ENCODE measurements around the gene PACS2. TPM values are rescaled to one million over a fixed set of nuclear protein-coding genes. Genes with fewer than 3 reads are reported as not detected.

The PACS2 gene
- total RNA-seq, 1 experiment from 2014 or later = 57.7 TPM

GRCh38 chr14:105420974-105421674 lies 106.6 kb downstream of the PACS2 start:
- Mint-ChIP-seq H3K36me3 (ENCODE audit: insufficient read depth, unreplicated experiment) (peaks cover 5% of the 10 kb centered on the region), H3K27ac (ENCODE audit: low read depth, unreplicated experiment) (peak overlapping the region; percentile 93), H3K27me3 (ENCODE audit: insufficient read depth, unreplicated experiment) (no peaks in the 10 kb centered on the region), H3K4me3 (ENCODE audit: unreplicated experiment) (peak overlapping the region; percentile 83), H3K9me3 (ENCODE audit: unreplicated experiment) (no peaks in the 10 kb centered on the region), H3K4me1 (ENCODE audit: insufficient read depth, unreplicated experiment) (peaks cover 11% of the 10 kb centered on the region)
- TF ChIP-seq CTCF (IDR thresholded peaks at IDR 0.05; ENCODE audit: unreplicated experiment) = no peak
- intact Hi-C loops (cut with micrococcal nuclease) = no loop called here
- ChIA-PET CTCF (interaction anchor here (0.6 to 1.4 kb wide), 3 partner anchors 8 to 69 kb away, joined by 3 to 4 read pairs (median 3); no protein-coding TSS in a partner anchor), POLR2A (interaction anchor here (1.0 to 1.4 kb wide), 3 partner anchors 9 to 18 kb away, joined by 3 to 5 read pairs (median 3); no protein-coding TSS in a partner anchor)
- no peak for DNase-seq (ENCODE audit: unreplicated experiment)
- TSS peak; percentile 16 for BruUV-seq (replicated peaks)

DNA sequence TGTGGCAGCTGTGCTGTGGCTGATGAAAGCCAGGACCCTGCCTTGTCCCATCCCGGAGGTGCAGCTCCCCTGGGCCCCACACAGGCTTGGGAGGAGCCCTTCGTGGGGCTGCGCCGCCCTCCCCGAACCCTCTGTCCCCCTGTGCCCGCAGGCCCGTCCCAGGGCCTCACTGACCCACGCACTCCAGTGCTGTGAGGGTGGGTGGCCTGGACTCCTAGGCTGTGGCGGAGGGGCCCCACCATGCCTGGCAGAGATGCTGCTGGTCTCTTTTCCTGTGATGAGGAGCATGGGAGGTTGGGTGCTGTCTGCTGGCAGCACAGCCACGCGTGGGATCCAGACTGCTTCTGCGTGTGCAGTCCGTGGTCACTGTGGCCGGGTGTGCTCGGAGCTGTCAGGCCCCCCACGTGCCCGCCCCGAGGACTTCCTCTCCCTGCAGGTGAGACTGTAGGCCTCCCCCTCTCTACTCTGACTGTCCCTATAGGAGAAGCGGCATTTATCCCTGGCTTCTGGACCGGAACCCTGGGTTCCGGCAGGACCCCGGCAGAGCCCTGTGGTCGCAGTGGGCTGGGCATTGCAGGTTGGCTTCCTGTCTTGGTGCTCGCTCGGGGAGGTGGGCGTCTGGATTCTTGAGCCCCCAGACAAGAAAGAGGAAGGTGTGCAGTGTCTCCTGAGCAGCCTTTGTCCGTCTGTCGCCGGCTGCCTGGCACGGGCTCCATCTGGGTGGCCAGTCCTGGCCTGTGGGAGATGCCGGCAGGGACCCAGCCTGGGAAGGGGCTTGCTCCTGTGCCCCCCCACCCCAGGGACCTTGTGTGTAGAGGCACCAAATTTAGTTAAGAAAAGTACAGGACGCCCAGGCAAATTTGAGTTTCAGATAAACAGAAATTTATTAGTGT lies 107.4 kb downstream of the PACS2 start:
- intact Hi-C loops (cut with micrococcal nuclease) = no loop called here
- POLR2A ChIA-PET = interaction anchor here (1.0 to 1.4 kb wide), 2 partner anchors 8 to 13 kb away, joined by 3 to 5 read pairs; no protein-coding TSS in a partner anchor
- BruUV-seq (replicated peaks) = no TSS peak

DNA sequence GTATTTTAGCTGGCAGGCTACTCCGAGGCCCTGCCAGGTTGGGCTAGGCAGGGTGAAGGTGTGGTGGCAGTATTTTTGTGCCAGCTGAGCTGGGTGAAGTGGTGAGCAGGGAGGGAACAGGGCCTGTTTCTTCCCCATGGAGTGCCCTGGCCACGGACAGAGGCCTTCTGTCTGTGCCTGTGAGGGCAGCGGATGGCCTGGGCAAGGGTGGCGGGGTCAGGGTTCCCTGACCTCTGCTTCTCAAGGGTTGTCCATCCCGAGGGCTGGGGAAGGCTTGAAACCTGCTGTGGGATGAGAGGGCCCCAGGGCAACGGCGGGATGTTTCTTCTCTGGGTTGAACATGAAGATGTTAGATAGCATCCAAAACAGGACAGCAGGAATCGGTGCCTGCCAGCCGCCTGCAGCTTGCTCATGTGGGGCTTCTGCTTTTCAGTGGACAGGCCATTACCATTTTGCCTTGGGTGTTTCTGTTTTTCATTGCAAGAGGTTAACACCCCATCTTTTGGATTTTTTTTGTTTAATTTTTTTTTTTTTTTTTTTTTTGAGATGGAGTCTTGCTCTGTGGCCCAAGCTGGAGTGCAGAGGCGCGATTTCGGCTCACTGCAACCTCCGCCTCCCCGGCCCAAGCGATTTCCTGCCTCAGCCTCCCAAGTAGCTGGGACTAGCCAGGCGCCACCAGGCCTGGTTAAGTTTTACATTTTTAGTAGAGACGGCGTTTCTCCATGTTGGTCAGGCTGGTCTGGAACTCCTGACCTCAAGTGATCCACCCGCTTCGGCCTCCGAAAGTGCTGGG lies 108.3 kb downstream of the PACS2 start:
- ChIA-PET POLR2A (no interaction called here), CTCF (interaction anchor here (1.4 kb wide), 1 partner anchor 8 kb away, joined by 3 read pairs; no protein-coding TSS in a partner anchor)
- H3K36me3 Mint-ChIP-seq (ENCODE audit: insufficient read depth, unreplicated experiment) = peaks cover 17% of the 10 kb centered on the region
- intact Hi-C loops (cut with micrococcal nuclease) = no loop called here
- H3K27ac Mint-ChIP-seq (ENCODE audit: low read depth, unreplicated experiment) = no peak overlapping the region
- no TSS peak for BruUV-seq (replicated peaks)
- H3K4me3 Mint-ChIP-seq (ENCODE audit: unreplicated experiment) = peak overlapping the region; percentile 83
- no peak for DNase-seq (ENCODE audit: unreplicated experiment)
- H3K9me3 Mint-ChIP-seq (ENCODE audit: unreplicated experiment) = no peaks in the 10 kb centered on the region
- no peaks in the 10 kb centered on the region for H3K27me3 Mint-ChIP-seq (ENCODE audit: insufficient read depth, unreplicated experiment)
- H3K4me1 Mint-ChIP-seq (ENCODE audit: insufficient read depth, unreplicated experiment) = peaks cover 11% of the 10 kb centered on the region
- TF ChIP-seq CTCF (IDR thresholded peaks at IDR 0.05; ENCODE audit: unreplicated experiment) = no peak

More for the DNA sequence above, 107.4 kb downstream of the PACS2 start:
- Mint-ChIP-seq H3K27me3 (ENCODE audit: insufficient read depth, unreplicated experiment) (no peaks in the 10 kb centered on the region), H3K4me3 (ENCODE audit: unreplicated experiment) (peak overlapping the region; percentile 83), H3K27ac (ENCODE audit: low read depth, unreplicated experiment) (peak overlapping the region; percentile 93), H3K4me1 (ENCODE audit: insufficient read depth, unreplicated experiment) (peaks cover 11% of the 10 kb centered on the region), H3K9me3 (ENCODE audit: unreplicated experiment) (no peaks in the 10 kb centered on the region), H3K36me3 (ENCODE audit: insufficient read depth, unreplicated experiment) (peaks cover 11% of the 10 kb centered on the region)
- TF ChIP-seq CTCF (IDR thresholded peaks at IDR 0.05; ENCODE audit: unreplicated experiment) = no peak
- CTCF ChIA-PET = interaction anchor here (0.6 to 1.4 kb wide), 3 partner anchors 8 to 68 kb away, joined by 3 to 4 read pairs (median 3); no protein-coding TSS in a partner anchor
- no peak for DNase-seq (ENCODE audit: unreplicated experiment)
